HG03064 (cell line): ENCODE data around the gene SLC18B1.

Source experiments
- ATAC-seq: cut with Tn5 transposase; IDR thresholded peaks from one replicate; pipeline ENCODE4 v1.9.1; 2021; ENCODE audit warnings: low read depth; ENCODE audit not compliant: unreplicated experiment

SLC18B1 gene

GRCh38 chr6:132748446-132748845 is 50.0 kb downstream of the SLC18B1 start:
- ATAC-seq: no peak

- no peak for ATAC-seq
These were observed 52.4 kb downstream of the SLC18B1 start for GRCh38 chr6:132746048-132746447.

GRCh38 chr6:132742495-132742894 is 55.9 kb downstream of the SLC18B1 start:
- no peak for ATAC-seq

- no peak for ATAC-seq
These were observed 57.2 kb downstream of the SLC18B1 start for GRCh38 chr6:132741281-132741680.

GRCh38 chr6:132736239-132736638 is 62.2 kb downstream of the SLC18B1 start:
- ATAC-seq: no peak

GRCh38 chr6:132734694-132735236 is 63.7 kb downstream of the SLC18B1 start:
- no peak for ATAC-seq

GRCh38 chr6:132733814-132734213 is 64.6 kb downstream of the SLC18B1 start:
- no peak for ATAC-seq

- no peak for ATAC-seq
These were observed 65.2 kb downstream of the SLC18B1 start for GRCh38 chr6:132733283-132733682.

GRCh38 chr6:132731086-132731485 is 67.4 kb downstream of the SLC18B1 start:
- no peak for ATAC-seq

- no peak for ATAC-seq
These were observed 67.9 kb downstream of the SLC18B1 start for GRCh38 chr6:132730560-132730959.

GRCh38 chr6:132728616-132729015 is 69.8 kb downstream of the SLC18B1 start:
- no peak for ATAC-seq

- ATAC-seq: no peak
These were observed 71.8 kb downstream of the SLC18B1 start for GRCh38 chr6:132726608-132726975.

GRCh38 chr6:132725947-132726607 is 72.4 kb downstream of the SLC18B1 start:
- ATAC-seq: peak; percentile 67

- no peak for ATAC-seq
These were observed 73.0 kb downstream of the SLC18B1 start for GRCh38 chr6:132725471-132725870.

GRCh38 chr6:132719736-132720448 is 78.5 kb downstream of the SLC18B1 start:
- ATAC-seq: no peak
